ENCODE results near the gene FLOT2. TPM values are rescaled to one million over a fixed set of nuclear protein-coding genes. Genes with fewer than 3 reads are reported as not detected.

FLOT2 gene
- total and polyA plus RNA-seq, 2 of the 8 experiments (the other 6 are each of a cell fraction or from before 2014, with no cell fraction given) = 116 to 189 TPM

DNA sequence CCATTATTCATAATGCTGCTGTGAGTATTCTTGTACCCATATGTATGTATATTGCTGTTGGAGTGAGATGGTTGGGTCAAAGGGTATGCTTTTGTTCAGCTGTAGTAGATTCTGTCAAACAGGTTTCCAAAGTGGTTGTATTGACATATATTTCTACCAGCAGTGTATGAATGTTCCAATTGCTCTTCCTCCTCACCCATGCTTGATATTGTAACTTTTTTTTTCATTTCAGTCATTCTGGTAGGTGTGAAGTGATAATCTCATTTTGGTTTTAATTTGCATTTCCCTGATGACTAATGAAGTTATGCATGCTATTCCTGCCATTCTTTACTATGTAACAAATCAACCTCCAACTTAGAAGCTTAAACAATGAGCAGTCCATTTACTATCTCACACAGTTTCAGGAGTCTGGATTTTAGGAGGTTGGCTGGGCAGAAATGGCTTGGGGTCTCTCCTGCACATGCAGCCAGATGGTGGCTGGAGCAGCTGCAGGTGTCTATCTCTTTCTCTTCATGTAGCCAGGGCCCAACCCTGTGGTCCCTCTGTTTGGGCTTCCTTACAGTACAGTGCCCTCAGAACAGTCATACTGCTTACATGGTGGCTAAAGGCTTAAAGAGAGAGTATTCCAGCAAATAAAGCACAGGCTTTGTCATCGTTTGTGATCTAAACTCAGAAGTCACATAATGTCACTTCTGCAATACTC, 21.5 kb downstream of the FLOT2 start:
- FAIRE-seq = no peak
- CTCF ChIA-PET (ENCODE audit: partially characterized antibody) = interaction anchor here (1.0 to 1.8 kb wide), 2 partner anchors 27 to 114 kb away, joined by 3 to 8 read pairs; no protein-coding TSS in a partner anchor

More for the DNA sequence above, 21.5 kb downstream of the FLOT2 start:
- no peak overlapping the region for H3K4me3 ChIP-seq (ENCODE audit: extremely low read depth in 1 of 4, insufficient read depth in 2 of 4, low read depth in 3 of 4, low read length in 4 of 4)
- no peaks in the 10 kb centered on the region; a peak in 2 of 7 replicates for H3K4me1 ChIP-seq (replicated peaks in 1 of 4; ENCODE audit: control insufficient read depth in 3 of 4, insufficient read depth in 4 of 4, low read length in 3 of 4)
- H3K4me2 ChIP-seq (ENCODE audit: insufficient read depth in 1 of 2, low read depth in 2 of 2, low read length in 2 of 2) = no peak overlapping the region
- H3K18ac ChIP-seq (ENCODE audit: extremely low read depth, low read length) = no peak overlapping the region
- peaks cover 0 to 4% (median 0%) of the 10 kb centered on the region in 4 experiments; a peak in 2 of 7 replicates for H3K27me3 ChIP-seq (replicated peaks in 1 of 4; ENCODE audit: control insufficient read depth in 3 of 4, extremely low read depth in 1 of 4, insufficient read depth in 3 of 4, low read length in 3 of 4)
- H4K91ac ChIP-seq (replicated peaks; ENCODE audit: insufficient read length, low read length) = no peak overlapping the region
- H3K14ac ChIP-seq (ENCODE audit: insufficient read length) = no peak overlapping the region
- no peaks in the 10 kb centered on the region for H3K79me1 ChIP-seq (ENCODE audit: low read depth, low read length)
- POLR2A ChIA-PET (ENCODE audit: partially characterized antibody) = interaction anchor here (0.6 to 1.2 kb wide), 3 partner anchors 8 to 151 kb away, joined by 3 read pairs; no protein-coding TSS in a partner anchor
- no peak overlapping the region for H2BK120ac ChIP-seq (replicated peaks; ENCODE audit: low read depth, low read length)
- H3K9ac ChIP-seq (replicated peaks in 1 of 4; ENCODE audit: extremely low read depth in 1 of 4, low read depth in 3 of 4, low read length in 3 of 4) = no peak overlapping the region
- peaks cover 0 to 1% of the 10 kb centered on the region in 2 experiments for H4K20me1 ChIP-seq (replicated peaks in 1 of 2; ENCODE audit: control insufficient read depth in 1 of 2, insufficient read depth in 2 of 2, low read length in 2 of 2)
- H3K4ac ChIP-seq (replicated peaks; ENCODE audit: insufficient read length, low read depth, low read length) = no peak overlapping the region
- no peak overlapping the region for H4K5ac ChIP-seq (ENCODE audit: insufficient read length, low read depth, low read length)
- TF ChIP-seq EGR1 (IDR thresholded peaks at IDR 0.05; ENCODE audit: borderline replicate concordance, low read depth, low read length) (no peak), RFX5 (IDR thresholded peaks at IDR 0.05; ENCODE audit: borderline replicate concordance, low read depth, low read length) (no peak), TAF1 (IDR thresholded peaks at IDR 0.05; ENCODE audit: low read depth, low read length) (no peak), CHD2 (IDR thresholded peaks at IDR 0.05; ENCODE audit: low read length) (no peak), FOSL1 (IDR thresholded peaks at IDR 0.05; ENCODE audit: insufficient read depth, low read depth, low read length) (no peak), GTF2F1 (IDR thresholded peaks at IDR 0.05; ENCODE audit: borderline replicate concordance, low read depth, low read length) (no peak), CHD1 (IDR thresholded peaks at IDR 0.05; ENCODE audit: low read depth, low read length) (no peak), CTBP2 (IDR thresholded peaks at IDR 0.05; ENCODE audit: borderline replicate concordance, insufficient read depth, insufficient read length, low read length) (no peak), JUND (IDR thresholded peaks at IDR 0.05; ENCODE audit: low read length) (no peak), SIX5 (IDR thresholded peaks at IDR 0.05; ENCODE audit: low read depth, low read length) (no peak), SRF (IDR thresholded peaks at IDR 0.05; ENCODE audit: low read depth, low read length) (no peak), TEAD4 (IDR thresholded peaks at IDR 0.05; ENCODE audit: low read depth, low read length) (no peak)
- H3K23ac ChIP-seq (ENCODE audit: insufficient read length) = no peak overlapping the region
- H2AFZ ChIP-seq (ENCODE audit: low read length) = no peak overlapping the region
- no peak overlapping the region for H3K27ac ChIP-seq (ENCODE audit: low read depth, low read length)
- DNase-seq (ENCODE audit: low read depth in 1 of 2, low spot score in 2 of 2) = no peak
- no peak overlapping the region for H2AK5ac ChIP-seq (ENCODE audit: low read depth, low read length)
- H3K56ac ChIP-seq (replicated peaks; ENCODE audit: insufficient read length, low read depth, low read length) = no peak overlapping the region
- no peaks in the 10 kb centered on the region for H3K23me2 ChIP-seq (ENCODE audit: low read depth, low read length)
- no peak overlapping the region for H2BK15ac ChIP-seq (ENCODE audit: low read length)
- H2BK20ac ChIP-seq (ENCODE audit: low read length) = no peak overlapping the region
- 56% methylated on average over 1 of the region's 1 CpG; no CpG with 5 or more reads in 1 of the 2 experiments for WGBS, 2 experiments (ENCODE audit: extremely low coverage in 1 of 2, insufficient coverage in 1 of 2, insufficient read length in 1 of 2, insufficient replicate concordance in 2 of 2, low coverage in 1 of 2, low lambda C conversion rate in 2 of 2, missing lambda C conversion rate in 1 of 2)
- H3K79me2 ChIP-seq (ENCODE audit: control insufficient read depth in 1 of 2, insufficient read depth in 2 of 2, low read length in 2 of 2) = no peaks in the 10 kb centered on the region
- H3K9me3 ChIP-seq (ENCODE audit: insufficient read depth in 2 of 2, low read depth in 1 of 2, low read length in 1 of 2) = no peaks in the 10 kb centered on the region
- no peak overlapping the region for H4K8ac ChIP-seq (ENCODE audit: extremely low read depth, insufficient read depth, low read length)
- H2BK5ac ChIP-seq (ENCODE audit: low read depth, low read length) = no peak overlapping the region
- peaks cover 5 to 15% (median 8%) of the 10 kb centered on the region in 4 experiments; a peak in 6 of 8 replicates for H3K36me3 ChIP-seq (ENCODE audit: control insufficient read depth in 2 of 4, insufficient read depth in 4 of 4, low read length in 3 of 4)
- no peak overlapping the region for H2BK12ac ChIP-seq (ENCODE audit: low read depth, low read length)

All from H1 (cell line).